HG03045 (cell line): Measurements from ENCODE around the gene RGS7BP.
"Not testable (repeated sequence)": the region's sequence is repeated elsewhere in the genome, so short reads cannot be mapped to it uniquely, and the experiment has no call there.

Source experiments
- ATAC-seq: cut with Tn5 transposase; IDR thresholded peaks from one replicate; pipeline ENCODE4 v1.9.1; 2021; ENCODE audit warnings: mild to moderate bottlenecking, moderate library complexity; ENCODE audit not compliant: unreplicated experiment

The RGS7BP gene

GRCh38 chr5:64557911-64558310 is 52.1 kb downstream of the RGS7BP start:
- no peak for ATAC-seq

- ATAC-seq, result not testable (repeated sequence)
Measured at GRCh38 chr5:64558641-64559040, 52.8 kb downstream of the RGS7BP start.

- no peak for ATAC-seq
Measured at GRCh38 chr5:64566310-64566916, 60.6 kb downstream of the RGS7BP start.

- ATAC-seq, result no peak
Measured at GRCh38 chr5:64569858-64570257, 64.0 kb downstream of the RGS7BP start.

- no peak for ATAC-seq
Measured at GRCh38 chr5:64570395-64570996, 64.7 kb downstream of the RGS7BP start.

- ATAC-seq, result no peak
Measured at GRCh38 chr5:64575561-64575960, 69.7 kb downstream of the RGS7BP start.

GRCh38 chr5:64576250-64576649 is 70.4 kb downstream of the RGS7BP start:
- ATAC-seq, result no peak

GRCh38 chr5:64585646-64586045 is 79.8 kb downstream of the RGS7BP start:
- ATAC-seq, result no peak

GRCh38 chr5:64587370-64587769 is 81.6 kb downstream of the RGS7BP start:
- no peak for ATAC-seq

- ATAC-seq, result no peak
Measured at GRCh38 chr5:64592730-64593341, 87.0 kb downstream of the RGS7BP start.

- ATAC-seq, result no peak
Measured at GRCh38 chr5:64594025-64594424, 88.2 kb downstream of the RGS7BP start.

GRCh38 chr5:64594601-64595000 is 88.8 kb downstream of the RGS7BP start:
- ATAC-seq, result no peak

- no peak for ATAC-seq
Measured at GRCh38 chr5:64595031-64595855, 89.4 kb downstream of the RGS7BP start.

GRCh38 chr5:64599226-64599625 is 93.4 kb downstream of the RGS7BP start:
- ATAC-seq, result no peak

- ATAC-seq, result no peak
Measured at GRCh38 chr5:64603676-64604075, 97.9 kb downstream of the RGS7BP start.

GRCh38 chr5:64606926-64607325 is 101.1 kb downstream of the RGS7BP start:
- no peak for ATAC-seq

GRCh38 chr5:64612344-64612961 is 106.6 kb downstream of the RGS7BP start:
- no peak for ATAC-seq

- no peak for ATAC-seq
Measured at GRCh38 chr5:64615895-64616294, 110.1 kb downstream of the RGS7BP start.

- no peak for ATAC-seq
Measured at GRCh38 chr5:64619609-64620008, 113.8 kb downstream of the RGS7BP start.

- no peak for ATAC-seq
Measured at GRCh38 chr5:64622991-64623390, 117.2 kb downstream of the RGS7BP start.

GRCh38 chr5:64625678-64626077 is 119.9 kb downstream of the RGS7BP start:
- ATAC-seq, result no peak
